ENCODE data around the gene SLC22A7.

The SLC22A7 gene

GRCh38 chr6:43283905-43284304 lies 14.2 kb upstream of the SLC22A7 start:
- DNase-seq: no peak

GRCh38 chr6:43284991-43285781 lies 12.9 kb upstream of the SLC22A7 start:
- no peak for DNase-seq

GRCh38 chr6:43285832-43286231 lies 12.2 kb upstream of the SLC22A7 start:
- DNase-seq: no peak

DNA sequence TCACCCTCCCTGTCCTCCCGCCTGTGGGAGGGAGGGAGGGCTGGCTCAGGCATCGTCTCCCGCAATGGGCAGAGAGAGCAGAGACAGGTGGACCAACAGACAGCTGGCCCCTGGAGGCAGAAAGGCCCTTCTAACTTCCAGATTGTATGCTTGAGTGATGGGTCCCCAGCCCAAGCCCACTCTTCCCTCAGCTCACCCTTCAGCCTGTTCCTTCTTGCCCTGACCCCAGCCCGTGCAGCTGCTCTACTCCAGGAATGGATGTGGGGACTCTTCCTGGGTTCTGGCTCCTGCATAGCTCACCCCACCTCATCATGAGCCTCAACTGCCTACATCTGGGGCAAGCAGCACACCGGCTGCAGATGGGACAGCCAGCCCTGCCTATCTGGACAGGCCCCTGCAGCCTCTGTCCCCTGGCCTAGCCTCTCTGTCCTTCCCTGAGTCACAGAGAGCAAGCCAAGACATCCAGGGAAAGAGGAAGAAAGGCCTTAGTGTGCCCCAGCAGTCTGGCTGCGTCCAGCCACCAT lies 11.5 kb upstream of the SLC22A7 start:
- DNase-seq: no peak

GRCh38 chr6:43286980-43287716 lies 10.9 kb upstream of the SLC22A7 start:
- peak; percentile 70 for DNase-seq

DNA sequence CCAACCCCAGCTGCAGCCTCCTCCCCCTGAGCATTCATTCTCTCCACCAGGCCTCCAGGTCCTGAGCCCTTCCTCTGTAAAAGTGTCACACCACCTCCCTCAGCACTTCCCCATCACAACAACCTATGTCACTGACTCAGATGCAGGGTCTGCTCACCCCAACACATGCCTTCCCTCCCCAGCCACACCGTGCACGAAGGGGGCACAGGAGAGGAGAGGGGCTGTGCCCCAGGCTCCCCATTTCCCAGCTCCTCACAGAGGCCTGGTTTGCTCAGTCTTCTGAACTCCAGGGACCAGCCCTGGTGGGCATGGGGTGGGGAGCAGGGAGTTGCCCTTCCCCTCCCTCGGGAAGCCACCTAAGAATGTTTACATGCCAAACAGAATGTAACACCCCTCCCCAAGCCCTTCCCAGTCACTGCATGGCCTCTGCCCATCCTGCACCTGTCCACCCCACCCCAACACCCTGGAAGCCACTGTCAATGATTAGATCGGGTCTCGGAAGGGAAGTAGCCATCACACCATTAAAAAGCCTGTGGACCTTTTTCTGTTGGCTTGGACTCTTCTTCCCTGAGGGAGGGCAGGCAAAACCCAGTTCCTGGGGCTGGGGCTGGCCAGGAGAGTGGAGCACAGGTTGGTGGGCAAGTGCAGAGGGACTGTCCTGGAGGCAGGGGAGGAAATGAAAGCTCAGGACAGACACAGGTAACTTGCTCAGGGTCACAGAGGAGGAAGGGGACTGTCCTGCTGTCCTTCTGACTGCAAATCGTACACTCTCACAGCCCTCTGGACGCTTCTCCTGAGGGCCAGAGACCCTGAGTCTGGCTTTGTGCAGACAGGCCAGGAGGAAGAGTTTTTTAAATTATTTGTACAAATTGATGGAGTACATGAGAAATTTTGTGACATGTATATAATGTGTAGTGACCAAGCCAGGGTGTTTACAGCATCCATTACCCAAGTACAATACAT lies 10.1 kb upstream of the SLC22A7 start:
- DNase-seq: peak; percentile 21

DNA sequence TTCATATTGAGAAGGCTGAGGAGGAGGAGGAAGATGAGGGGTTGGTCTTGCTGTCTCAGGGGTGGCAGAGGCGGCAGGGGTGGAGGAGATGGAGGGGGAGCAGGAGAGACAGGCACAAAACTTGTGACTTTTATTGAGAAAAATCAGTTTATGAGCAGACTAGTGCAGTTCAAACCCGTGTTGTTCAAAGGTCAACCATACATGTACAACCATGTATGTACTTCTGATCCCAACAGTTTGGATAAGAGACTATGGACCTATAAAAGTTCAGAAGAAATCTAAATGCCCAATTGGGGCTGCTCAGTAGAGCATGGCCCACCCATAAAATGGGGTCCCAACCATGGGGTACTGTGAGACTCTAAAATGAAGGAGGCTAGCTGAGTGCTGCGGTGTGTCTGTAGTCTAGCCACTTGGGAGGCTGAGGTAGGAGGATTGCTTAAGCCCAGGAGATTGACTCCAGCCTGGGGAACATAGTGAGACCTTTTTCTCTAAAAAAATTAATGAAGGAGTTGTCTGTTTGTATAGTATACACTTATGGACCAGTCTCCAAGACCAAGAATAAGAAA lies 7.6 kb upstream of the SLC22A7 start:
- DNase-seq: no peak

GRCh38 chr6:43290905-43291355 lies 7.1 kb upstream of the SLC22A7 start:
- DNase-seq: peak; percentile 1

DNA sequence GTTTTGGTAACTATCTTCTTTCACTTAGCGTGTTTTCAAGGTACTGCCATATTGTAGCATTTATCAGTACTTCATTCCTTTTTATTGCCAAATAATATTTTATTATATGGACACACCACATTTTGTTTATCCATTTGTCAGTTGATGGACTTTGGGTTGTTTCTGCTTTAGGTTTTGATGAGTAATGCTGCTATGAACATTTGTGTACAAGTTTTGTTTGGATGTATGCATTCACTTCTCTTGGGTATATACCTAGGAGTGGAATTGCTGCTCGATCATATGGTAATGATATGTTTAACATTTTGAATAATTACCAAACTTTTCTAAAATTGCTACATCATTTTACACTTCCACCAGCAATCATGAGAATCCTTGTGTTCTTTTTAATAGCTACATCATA lies 6.4 kb upstream of the SLC22A7 start:
- no peak for DNase-seq

- no peak for DNase-seq
Measured at GRCh38 chr6:43292341-43292740, 5.7 kb upstream of the SLC22A7 start.

DNA sequence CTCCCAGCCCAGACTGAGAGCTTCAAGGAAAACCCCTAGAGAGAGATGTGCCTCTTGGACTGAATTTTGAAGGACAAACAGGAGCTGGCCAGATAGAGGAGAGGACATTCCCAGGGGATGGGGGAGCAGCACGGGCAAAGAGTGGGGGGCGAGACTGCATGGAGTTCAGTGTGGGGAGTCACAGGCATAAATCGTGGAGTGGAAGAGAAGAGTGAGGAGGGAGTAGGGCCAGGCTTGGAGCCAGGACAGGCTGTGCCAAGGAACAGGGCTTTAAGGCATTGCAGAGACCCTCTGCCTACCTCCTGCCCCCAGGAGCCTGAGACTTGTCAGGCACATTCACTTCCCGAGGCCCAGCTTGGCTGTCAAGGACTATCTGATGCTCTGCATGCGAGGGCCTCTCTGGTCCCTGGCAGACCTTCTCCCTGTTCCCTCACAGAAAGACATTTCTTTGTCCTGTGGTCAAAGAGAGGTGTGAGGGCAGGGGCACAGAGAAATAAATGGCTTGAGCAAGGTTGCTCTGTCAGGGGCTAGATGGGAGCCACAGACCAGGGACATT lies 5.2 kb upstream of the SLC22A7 start:
- no peak for DNase-seq

DNA sequence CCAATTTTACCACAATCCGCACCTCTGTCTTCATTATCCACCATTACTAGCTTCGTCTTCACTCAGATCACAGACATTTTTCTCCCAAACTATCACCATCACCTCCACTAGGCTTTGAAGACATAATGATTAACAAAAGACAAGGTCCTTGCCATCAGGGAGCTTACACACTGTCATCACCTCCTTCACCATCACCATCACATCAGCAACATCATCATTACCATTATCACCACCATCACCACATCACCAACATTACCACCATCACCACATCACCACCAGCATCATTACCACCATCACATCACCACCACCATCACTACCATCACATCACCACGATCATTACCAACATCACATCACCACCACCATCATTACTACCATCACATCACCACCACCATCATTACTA lies 4.4 kb upstream of the SLC22A7 start:
- DNase-seq: no peak

DNA sequence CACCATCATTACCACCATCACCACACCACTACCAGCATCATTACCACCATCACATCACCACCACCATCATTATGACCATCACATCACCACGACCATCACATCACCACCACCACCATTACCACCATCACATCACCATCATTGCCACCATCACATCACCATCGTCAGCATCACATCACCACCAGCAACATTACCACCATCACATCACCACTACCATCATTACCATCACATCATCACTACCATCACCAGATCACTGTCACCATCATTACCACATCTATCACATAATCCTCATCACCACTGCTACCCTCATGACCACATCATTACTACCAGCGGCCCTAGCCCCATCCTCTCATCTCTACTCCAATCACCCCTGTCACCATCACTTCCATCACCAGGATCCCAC lies 3.5 kb upstream of the SLC22A7 start:
- DNase-seq: no peak

DNA sequence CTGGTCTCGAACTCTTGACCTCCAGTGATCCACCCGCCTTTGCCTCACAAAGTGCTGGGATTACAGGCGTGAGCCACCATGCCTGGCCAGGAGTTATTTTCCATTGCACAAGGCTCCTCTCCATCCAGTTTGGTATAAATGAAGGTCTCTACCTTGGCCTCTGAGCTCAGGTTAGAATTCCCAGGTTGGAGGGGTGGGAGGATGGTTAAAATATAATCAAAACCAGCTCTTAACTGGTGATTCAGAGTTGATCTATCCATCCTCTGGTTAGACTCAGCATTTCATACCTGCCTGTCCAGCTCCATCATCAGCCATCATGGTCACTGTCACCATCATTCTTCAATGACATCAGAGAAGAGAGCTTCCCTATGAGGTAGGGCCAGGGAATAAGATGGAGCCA lies 2.6 kb upstream of the SLC22A7 start:
- DNase-seq: no peak

DNA sequence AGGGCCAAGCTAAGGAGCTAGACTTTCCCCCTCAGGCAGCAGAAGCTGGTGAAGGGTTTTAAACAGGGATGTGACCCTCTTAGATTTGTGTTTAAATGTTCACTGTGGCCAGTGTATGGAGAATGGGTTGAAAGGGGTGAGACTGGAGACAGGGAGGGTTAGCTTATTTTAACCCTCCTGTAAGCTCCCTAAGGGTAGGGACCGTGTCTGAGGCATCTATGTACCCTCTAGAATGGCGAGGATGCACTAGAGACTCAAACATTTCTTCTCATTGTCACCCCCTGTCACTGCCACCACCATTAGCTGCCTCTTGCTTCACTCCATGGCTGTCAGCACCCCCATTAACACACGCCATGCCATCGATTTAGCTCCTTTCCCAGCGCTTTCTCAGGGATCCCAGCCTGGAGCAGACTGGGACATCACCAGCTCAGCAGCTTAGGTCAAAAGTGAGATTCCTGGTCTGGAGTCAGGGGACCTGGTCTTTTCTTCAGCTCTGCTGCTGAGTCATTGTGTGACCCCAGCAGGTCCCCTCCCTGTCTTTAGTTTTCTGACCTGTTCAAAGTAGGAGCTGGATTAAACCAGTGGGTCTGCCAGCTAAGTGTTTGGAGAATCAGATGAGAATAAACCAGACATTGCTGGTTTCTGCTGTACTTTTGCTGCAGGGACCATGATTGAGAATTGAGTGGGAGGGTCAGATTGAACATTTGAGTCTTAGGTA lies 1.1 kb upstream of the SLC22A7 start:
- DNase-seq: no peak

GRCh38 chr6:43298565-43299337 lies 691 bp downstream of the SLC22A7 start:
- DNase-seq: no peak

DNA sequence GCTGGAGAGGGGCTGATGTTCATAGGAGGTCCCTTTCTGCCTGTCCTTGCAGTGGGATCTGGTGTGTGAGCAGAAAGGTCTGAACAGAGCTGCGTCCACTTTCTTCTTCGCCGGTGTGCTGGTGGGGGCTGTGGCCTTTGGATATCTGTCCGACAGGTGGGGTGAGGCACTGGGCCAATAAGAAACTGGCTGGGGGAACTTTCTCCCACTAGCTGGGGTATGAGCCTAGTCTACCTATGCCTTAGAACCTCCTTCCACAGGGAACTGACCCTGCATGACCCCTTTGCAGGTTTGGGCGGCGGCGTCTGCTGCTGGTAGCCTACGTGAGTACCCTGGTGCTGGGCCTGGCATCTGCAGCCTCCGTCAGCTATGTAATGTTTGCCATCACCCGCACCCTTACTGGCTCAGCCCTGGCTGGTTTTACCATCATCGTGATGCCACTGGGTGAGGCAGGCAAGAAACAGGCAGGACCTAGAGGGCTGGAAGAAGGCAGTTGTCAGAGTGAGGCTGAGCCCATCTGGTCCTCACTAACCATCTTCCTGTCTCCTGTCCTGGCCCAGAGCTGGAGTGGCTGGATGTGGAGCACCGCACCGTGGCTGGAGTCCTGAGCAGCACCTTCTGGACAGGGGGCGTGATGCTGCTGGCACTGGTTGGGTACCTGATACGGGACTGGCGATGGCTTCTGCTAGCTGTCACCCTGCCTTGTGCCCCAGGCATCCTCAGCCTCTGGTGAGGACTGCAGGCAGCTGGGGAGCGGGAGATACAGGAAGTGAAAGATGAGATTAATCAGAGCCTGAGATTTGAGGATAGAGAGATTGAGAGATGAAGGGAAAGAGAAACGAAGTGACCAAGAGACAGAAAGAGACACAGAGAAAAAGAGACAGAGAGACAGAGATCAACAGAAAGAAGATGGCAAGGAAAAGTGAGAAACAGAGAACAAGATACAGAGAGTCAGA lies 1.6 kb downstream of the SLC22A7 start:
- no peak for DNase-seq

GRCh38 chr6:43301081-43301870 lies 3.2 kb downstream of the SLC22A7 start:
- no peak for DNase-seq

GRCh38 chr6:43302126-43302525 lies 4.1 kb downstream of the SLC22A7 start:
- no peak for DNase-seq

Data from 8988T (cell line).